Stimulated activated CD8-positive, alpha-beta memory T cell treated with anti-CD3 and anti-CD28 coated beads, Interleukin-2, amount 100 ng/mL, for 1 hour (primary cell): ENCODE results near the gene SORBS1.

Source experiments
- DNase-seq, 2 donors: peaks; one replicate each; pipeline ENCODE4 v3.0.0-alpha.2; 2020; ENCODE audit warnings: low read depth in 2 of 2

SORBS1 gene

GRCh38 chr10:95289921-95290421, 271.2 kb downstream of the SORBS1 start:
- DNase-seq, result no peak

DNA sequence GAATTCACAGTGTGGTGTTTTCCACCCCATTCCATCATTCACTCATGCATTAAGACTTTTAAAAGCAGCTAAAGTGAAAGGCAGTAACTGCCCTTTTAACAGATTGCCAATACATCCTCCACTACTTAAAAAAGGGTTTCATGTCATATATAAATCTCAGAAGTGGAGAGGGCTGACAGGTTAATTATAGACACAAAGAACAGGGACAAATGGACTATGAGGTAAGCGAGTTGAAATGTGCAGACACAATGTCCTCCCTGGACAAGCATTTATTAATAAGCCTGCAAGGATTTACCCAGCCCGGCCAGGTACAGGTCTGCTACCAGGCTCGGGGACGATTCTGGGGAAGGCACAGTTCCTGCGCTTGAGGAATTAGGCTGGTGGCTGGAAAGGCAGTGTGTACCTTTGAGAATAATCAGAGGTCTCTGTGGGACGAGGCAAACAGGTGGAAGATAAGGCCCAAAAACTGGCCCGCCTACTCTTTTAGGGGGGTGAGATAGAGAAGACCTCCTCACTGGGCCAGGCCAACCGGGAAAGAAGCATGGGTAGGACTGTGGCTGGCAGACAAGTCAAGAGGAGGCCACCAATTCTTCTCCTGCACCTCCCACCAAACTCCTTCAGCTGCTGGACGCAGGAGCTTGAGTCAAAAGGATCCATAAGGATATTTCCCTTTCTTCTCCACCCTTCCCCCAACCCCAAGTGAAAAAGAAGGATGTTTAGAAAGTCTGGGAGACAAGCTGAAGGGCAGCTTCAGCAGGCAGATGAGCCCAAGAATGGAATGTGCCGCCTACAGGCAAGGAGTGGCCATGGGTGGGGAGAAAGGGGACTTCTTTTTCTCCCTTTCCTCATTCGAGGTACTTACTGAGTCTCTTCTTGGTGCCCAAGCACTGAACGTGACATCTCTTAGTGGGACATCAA, 271.9 kb downstream of the SORBS1 start:
- DNase-seq, result no peak

DNA sequence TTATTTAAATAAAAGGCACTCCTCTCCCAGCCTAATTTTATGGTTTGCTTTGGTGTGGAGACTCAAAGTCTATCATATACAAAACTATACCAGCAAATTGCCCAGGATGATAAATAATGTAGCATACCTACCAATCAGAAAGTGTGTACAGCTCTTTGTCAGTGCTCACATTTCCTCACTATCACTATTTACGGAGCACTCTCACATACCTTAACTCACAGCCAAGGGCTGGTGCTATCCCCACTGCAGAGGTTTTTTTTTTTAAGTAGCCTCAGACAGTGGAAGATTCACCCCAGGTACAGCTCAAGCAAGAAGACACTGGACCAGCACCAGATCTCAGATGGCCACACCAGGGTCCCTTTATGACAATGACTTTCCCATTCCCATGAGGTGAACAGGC, 272.9 kb downstream of the SORBS1 start:
- no peak for DNase-seq

DNA sequence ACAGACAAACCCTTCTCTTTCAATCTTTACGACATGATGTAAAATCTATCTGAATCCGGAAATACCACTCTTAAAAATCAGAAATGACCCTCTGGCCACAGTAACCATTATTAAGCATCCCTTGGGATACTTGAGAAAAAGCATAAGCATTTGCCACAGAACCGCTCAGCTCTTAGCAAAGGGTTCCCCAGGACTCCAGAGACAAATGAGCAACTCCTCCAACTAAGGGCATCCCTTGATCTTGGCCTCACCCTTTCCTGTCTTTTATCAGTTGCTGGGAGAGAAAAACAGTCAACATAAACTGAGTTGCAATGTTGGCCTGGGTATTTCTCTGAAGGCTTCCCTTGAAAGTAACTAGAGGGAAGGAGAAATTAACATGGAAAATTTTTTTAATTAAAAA, 273.9 kb downstream of the SORBS1 start:
- DNase-seq, result no peak

- DNase-seq, result no peak
Observed at GRCh38 chr10:95286707-95287106, 274.5 kb downstream of the SORBS1 start.

DNA sequence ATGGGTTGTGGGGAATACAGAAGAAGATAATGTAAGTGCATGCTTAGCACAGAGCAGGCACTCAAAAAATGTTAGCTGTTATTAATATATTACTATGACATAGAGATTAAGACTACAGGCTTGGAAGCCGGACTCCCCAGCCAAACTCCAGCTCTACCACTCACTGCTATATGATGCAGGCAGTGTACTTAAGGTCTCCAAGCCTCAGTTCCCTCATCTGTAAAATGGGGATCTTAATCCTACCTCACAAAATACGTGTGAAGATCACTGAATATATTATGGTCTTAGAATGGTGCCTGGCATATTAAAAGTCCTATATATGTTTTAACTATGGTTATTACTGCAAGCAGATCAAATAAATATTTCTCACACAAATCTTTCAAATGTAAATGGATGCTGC, 275.6 kb downstream of the SORBS1 start:
- no peak for DNase-seq

DNA sequence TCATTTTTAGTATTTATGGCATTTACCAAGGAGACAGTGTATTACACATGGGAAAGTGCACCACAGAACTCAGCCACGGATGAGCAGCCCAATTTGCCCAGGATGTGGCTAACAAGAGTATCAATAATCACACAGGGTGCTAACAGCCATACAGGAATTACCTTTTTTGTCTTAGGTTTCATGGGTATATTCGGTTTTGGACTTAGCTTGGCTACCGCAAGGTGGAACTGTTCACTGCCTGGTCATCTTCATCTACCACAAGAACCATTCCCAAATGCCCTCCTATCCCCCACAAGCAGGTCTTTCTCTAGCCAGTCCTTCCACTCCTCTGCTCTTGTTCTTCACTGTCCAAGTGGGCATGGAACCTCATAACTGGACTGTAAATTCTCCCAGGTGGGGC, 276.4 kb downstream of the SORBS1 start:
- DNase-seq, result no peak

DNA sequence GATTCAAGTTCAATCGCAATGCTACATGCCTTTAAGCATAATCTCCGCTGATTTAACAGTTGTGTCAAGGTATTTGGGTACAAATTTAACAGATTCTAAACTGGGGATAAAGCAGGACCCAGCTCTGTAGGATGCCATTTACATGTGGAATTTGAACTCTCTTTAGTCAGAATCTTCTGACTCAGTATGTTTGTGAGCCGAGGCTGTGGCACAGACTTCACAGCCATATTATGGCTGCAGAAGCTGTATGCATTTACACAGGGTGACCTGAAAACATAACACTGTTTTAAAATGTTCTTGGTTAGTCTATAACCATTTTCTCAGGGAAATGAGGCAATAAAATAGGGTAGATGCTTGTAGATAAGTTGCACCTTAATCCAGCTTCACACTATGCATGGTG, 279.1 kb downstream of the SORBS1 start:
- DNase-seq, result no peak

DNA sequence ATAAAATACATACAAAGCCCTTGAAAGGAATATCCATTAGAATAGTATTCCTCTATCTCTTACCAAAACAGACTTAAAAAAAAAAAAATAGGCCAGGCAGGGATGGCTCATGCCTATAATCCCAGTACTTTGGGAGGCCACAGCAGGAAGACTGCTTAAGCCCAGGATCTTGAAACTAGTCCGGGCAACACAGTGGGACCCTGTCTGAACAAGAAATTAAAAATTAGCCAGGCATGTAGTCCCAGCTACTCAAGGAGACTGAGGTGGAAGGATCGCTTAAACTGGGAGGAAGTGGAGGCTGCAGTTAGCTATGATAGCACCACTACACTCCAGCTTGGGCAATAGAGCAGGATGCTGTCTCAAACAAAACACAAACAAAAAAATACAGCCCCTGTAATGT, 280.0 kb downstream of the SORBS1 start:
- no peak for DNase-seq

- DNase-seq, result no peak
Observed at GRCh38 chr10:95280637-95281036, 280.5 kb downstream of the SORBS1 start.

GRCh38 chr10:95279042-95279820, 281.9 kb downstream of the SORBS1 start:
- no peak for DNase-seq

- no peak for DNase-seq
Observed at GRCh38 chr10:95278061-95278988, 282.8 kb downstream of the SORBS1 start.

GRCh38 chr10:95277614-95278013, 283.6 kb downstream of the SORBS1 start:
- DNase-seq, result no peak

DNA sequence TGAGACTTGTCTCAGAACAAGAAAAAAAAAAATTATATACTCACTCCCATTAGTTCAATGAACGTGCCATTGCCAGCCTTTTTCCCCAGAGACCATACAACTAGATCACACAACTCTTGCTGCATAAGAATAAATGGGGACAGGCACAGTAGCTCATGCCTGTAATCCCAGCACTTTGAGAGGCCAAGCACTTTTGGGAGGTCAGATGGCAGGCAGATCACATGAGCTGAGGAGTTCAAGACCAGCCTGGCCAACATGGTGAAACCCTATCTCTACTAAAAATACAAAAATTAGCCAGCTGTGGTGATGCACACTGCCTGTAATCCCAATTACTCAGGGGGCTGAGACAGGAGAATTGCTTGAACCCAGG, 284.0 kb downstream of the SORBS1 start:
- no peak for DNase-seq

DNA sequence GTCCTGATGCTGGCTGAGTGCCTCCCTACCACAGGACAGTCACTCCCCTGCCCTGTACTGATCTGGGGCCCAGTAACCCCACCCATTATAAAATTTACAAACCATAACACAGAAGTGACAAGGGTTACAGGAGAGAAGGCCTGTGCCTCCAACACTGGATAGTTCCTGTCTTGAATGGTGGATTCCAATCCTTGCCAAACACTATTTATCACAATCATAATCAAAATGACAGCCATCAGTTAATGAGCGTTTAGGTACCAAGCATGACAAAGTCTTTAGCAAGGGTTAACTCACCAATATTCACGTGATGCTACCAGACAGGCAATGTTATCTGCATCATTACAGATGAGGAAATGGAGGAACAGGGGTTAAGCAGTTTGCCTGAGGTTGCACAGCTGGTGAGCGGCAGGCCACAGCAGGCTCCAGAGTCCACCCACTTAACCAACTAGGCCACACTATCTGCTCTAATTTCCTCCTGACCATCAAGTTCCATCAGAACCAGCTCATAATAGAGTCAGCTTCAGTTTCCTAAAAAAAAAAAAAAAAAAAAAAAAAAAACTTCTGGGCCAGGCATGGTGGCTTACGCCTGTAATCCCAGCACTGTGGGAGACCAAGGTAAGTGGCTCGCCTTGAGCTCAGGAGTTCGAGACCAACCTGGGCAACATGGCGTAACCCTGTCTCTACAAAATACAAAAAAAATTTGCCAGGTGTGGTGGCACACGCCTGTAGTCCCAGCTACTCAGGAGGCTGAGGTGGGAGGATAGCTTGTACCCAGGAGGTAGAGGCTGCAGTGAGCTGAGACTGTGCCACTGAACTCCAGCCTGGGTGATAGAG, 284.6 kb downstream of the SORBS1 start:
- DNase-seq, result no peak

- DNase-seq, result no peak
Observed at GRCh38 chr10:95275726-95276366, 285.3 kb downstream of the SORBS1 start.

- no peak for DNase-seq
Observed at GRCh38 chr10:95273393-95274312, 287.5 kb downstream of the SORBS1 start.

DNA sequence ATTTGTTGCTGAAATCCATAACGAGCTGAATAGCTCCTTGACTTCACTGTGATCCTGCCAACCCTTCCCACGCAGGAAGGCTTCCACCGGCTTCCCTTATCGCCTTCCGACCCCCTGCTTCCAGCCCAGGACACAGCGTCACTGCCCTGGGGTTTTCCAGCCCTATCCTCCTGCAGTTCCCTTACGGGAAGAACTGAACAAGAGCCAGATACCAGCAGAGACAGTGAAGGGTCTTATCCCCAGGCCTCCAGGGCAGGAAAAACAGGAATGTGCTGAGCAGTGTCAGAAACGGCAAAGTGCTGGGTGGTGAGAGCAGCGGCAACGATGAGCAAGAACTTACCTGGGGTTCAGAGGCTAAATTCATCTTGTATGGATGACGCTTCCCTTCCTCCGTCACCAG, 292.7 kb downstream of the SORBS1 start:
- DNase-seq, result no peak

DNA sequence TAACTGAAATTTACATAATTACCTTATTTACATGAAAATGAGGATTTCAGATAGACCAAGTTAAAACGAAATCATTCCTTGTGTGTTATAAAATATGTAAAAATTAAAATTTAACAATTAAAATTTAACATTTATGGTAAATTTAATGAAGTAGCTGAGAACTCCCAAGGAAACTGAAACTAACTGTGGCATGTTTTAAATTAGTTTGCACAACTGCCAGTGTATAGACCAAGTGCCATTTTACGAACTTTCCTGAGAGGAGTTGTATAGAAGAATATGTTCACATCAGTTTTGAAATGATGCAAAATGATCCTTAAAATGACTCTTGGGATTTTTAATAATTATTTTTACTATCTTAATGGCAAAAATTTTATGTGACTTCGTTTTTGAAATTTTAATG, 293.9 kb downstream of the SORBS1 start:
- no peak for DNase-seq
